Activated CD4-positive, alpha-beta T cell treated with anti-CD3 and anti-CD28 coated beads, Interleukin-2, amount 50 U/mL, for 48 hours (primary cell): Measurements from ENCODE around the gene PHLDA2.

Experiments
- DNase-seq, 2 experiments: peaks; one replicate each; pipeline ENCODE4 v3.0.0-alpha.2; 2020

Gene PHLDA2

DNA sequence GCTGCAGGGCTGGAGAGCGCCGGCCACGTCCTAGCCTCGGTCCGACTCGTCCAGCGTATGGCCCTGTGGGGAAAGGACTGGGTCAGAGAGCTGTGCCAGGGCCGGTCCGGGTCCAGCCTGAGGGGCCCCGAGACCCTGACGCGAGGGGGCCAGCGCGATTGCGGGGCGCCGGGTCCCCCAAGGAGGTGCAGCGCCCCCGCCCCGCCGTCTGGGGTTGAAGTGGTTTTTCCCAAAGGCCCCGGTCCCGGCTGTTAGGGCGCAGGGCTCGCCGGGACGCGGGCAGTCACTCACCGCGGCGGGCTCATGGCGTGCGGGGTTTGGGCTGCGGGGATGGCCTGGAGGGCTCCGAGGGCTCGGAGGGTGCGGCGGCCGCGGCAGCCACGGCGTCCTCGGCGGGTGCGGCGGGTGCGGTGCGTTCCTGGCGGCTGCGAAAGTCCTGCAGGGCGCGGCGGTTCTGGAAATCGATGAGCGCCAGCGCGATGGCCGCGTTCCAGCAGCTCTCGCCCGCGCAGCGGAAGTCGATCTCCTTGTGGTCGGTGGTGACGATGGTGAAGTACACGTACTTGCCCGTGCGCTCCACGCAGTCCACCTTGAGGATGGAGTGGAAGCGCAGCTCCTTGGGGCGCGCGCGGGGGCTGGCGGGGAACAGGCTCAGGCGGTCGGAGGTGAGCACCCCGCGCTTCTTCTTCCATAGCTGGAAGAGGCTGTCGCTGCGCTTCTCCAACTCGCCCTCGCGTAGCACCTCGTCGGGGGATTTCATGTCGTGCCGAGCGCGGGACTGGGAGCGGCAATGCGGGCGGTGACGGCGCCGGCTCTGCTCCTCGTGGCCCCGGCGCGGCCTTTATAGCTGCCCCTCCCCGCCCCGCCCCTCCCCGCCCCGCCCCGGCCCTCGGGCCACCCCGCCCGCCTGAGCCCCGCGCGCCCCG is at the start of gene PHLDA2:
PHLDA2 (minus strand) TSS at position 816 of the 926 bp plus-strand sequence; CDS start at position 760, 56 bp downstream.
- DNase-seq: peak; percentile 70 to 78

- no peak for DNase-seq
These were observed 47.9 kb upstream of the PHLDA2 start for GRCh38 chr11:2977113-2977512.

DNA sequence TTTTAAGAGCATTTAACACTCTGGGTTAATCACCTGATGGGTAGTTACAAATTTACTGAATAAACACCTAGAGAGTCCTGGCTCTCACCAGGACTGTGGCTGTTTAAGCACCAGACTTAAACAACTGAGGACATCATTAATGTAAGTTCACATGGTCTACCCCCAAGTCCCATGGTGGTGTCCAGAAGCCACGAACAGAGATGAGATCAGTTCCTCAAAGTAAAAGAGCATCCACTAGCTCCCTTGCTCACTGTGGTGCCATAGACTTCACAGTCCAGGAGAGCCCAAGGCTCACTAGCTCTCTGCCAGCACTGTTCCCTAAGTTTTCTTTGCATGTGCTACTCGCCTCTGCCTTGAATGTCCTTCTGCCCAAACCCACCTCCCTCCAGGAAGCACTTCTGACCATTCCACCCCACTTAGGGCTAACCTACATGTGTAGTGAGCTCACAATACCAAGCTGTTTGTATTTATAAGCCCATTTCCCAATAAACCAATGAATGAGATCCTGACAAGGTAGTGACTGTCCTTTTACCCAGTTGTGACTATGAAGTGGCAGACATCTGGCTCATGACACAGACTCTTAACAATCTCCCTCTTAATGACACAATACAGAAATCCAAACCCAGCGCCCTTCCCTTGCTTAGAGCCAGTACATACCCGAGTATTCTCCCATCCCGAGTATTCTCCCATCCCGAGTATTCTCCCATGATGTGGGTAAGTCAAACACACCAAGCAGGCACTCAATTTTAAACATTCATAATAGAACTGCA is 47.3 kb upstream of the PHLDA2 start:
- no peak for DNase-seq

GRCh38 chr11:2975594-2975993 is 46.4 kb upstream of the PHLDA2 start:
- peak; percentile 24 to 41 for DNase-seq

DNA sequence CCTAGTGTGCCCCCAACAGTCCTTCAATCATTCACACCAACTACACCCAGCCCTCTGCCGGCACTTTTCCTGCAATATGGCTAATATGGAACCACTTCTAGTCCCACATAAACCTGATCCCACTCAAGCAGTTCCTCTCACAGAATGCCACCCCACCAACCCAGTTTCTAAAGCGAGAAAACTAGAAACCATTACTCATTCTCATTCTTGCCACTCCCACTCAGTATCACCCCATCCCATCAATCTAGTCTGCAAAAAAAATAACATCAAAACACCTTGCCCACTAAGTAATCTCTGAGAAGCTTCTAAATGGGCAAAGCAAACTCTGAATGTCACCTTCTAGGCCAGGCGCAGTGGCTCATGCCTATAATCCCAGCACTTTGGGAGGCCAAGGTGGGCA is 45.1 kb upstream of the PHLDA2 start:
- no peak for DNase-seq

- no peak for DNase-seq
These were observed 39.2 kb upstream of the PHLDA2 start for GRCh38 chr11:2968341-2968900.

GRCh38 chr11:2964782-2965181 is 35.6 kb upstream of the PHLDA2 start:
- no peak for DNase-seq

GRCh38 chr11:2963761-2964160 is 34.5 kb upstream of the PHLDA2 start:
- no peak for DNase-seq

DNA sequence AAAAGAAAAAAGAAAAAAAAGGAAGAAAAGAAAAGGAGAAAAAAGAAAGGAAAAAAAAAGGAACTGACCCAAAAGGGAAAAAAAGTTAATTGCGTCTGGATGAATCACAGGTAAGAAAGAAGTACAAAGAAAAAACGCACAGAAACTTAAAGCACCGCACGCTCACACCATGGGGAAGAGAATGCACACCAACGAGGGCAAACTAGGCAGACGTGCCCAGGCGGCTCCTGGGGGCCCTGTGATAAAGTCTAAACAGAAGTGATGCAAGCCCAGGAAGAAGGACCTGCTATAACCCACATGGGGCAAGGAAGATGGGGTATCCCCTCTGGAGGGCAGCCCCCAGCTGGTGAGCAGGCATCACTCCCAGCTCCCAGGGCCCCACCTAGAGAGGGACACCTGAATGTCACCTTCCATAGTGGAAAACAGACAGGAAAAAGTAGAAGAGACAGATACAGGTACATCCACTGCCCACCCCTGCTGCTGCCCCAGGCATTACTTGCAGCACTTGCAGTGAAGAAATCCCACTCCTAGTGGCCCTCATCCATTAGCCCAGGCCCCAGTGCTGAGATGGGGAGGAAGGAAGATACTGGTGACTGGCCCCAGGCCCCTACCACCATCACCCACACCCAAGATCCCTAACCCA is 34.0 kb upstream of the PHLDA2 start:
- no peak for DNase-seq

DNA sequence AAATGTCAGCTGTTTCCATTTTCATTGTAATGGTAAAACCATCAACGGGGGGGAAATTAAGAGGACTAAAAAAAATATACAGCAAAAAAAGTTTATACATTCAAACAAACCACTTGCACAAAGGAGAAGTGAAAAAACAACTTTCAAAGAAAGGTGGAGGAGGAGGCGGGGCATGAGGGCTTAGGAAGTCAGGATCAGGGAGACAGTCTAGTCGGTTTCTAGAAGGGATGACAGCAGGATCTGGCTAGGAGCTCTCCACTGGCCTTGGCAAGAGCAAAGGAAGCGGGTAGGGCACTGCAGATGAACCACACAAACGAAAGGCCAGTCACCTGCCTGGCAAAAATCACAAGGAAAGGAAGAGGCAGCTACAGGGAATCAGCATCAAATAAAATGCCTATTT is 31.9 kb upstream of the PHLDA2 start:
- DNase-seq: no peak

GRCh38 chr11:2960139-2960538 is 30.9 kb upstream of the PHLDA2 start:
- no peak for DNase-seq

- no peak for DNase-seq
These were observed 29.0 kb upstream of the PHLDA2 start for GRCh38 chr11:2958251-2958650.

DNA sequence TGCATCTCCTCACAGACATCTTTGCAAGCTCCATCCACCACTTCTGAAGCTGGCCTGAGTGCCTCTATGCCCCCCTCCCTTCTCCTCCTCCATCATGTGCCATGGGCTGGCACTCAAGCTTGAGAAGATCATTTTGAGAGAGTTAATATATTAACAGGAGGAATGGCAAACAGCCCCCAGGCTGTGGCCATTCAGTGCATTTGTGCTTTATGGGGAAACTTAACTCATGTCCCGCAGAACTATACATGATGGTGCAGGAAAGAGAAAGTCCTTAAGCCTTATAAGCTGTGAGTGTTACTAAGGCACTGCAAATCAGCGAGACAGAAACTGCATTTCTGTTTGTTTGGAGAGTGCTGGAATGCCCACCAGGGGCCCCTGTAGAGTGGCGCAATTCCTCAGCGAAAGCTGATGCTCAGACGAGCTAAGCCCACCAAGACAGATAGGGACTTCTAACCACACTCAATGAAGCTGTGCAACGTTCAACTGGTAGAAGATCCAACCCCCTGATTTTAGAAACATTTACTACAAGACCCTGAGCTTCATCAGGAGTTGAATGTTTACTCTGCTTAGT is 26.8 kb upstream of the PHLDA2 start:
- no peak for DNase-seq

DNA sequence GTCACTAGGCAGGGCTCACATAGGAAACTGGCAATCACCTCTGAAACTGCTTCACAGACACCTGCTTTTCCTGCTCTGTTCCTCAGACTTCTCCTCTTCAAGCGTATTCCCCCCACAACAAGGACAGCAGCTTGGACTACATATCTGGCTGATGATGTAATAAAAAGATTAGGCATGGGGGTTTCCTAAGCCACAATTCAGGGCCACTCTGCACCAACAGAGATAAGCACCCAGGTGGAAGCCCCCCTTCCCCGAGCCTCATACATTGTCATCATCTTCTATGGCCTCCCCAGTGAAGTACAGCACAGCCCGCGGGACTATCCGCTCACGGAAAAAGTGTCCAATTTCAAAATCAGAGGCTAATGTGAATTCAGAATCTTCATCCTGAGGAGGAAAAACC is 25.0 kb upstream of the PHLDA2 start:
- no peak for DNase-seq

DNA sequence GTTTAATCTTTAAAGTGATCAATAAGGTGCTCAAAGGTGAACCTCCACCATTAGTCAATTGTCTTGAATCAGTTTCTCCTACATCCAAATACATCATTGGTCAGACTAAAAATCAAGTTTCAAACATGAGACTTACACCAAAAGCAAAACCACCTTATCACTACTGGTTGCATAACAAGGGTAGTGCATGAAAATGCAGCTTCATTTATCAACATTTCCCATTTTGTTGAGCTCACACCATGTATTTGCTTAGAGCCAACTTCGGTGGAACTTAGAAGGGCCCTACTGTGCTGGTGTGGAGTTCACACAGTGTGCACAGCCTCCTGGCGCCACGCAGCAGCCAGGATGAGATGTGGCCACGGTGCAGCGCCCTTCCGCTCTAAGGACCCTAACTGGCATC is 23.1 kb upstream of the PHLDA2 start:
- no peak for DNase-seq

- DNase-seq: no peak
These were observed 22.3 kb upstream of the PHLDA2 start for GRCh38 chr11:2951231-2952110.

- no peak for DNase-seq
These were observed 21.6 kb upstream of the PHLDA2 start for GRCh38 chr11:2950825-2951224.

GRCh38 chr11:2949920-2950319 is 20.7 kb upstream of the PHLDA2 start:
- DNase-seq: no peak

GRCh38 chr11:2947744-2948143 is 18.5 kb upstream of the PHLDA2 start:
- no peak for DNase-seq

DNA sequence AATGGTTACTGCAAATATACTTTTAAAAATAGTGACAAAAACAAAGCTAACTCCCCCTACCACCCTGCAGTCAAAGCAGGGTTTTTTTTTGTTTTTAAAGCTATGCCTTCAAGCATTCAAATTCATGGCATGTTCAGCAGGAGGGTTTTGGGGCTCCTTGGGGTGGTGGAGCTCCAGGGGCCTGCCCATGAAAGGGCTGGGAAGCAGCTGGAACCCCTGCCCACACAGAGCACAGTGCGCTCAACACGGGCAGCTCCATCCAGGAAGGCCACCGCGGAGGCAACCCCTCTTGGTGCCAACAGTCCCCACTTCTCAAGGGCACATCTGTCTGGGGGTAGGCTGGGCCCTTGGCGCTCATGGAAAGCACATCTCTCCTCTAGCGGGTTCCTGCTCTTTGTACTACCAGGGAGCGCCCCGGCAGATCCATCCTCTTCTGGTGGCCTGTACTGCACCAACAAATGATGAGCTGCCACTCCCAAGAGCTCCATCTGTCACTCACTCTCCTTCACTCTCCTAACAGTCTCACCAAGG is 16.6 kb upstream of the PHLDA2 start:
- DNase-seq: no peak

- DNase-seq: peak; percentile 55 to 65
These were observed 16.0 kb upstream of the PHLDA2 start for GRCh38 chr11:2945031-2945756.
